CD14-positive monocyte (primary cell): Measurements from ENCODE around the gene PROSER1. TPM values are rescaled to one million over a fixed set of nuclear protein-coding genes. Genes with fewer than 3 reads are reported as not detected.

Experiments
- DNase-seq, 3 donors: peaks; one replicate each; pipeline ENCODE4 v3.0.0-alpha.2; 2011 to 2022
- H2AFZ ChIP-seq: 2 replicates; pipeline ENCODE4 v1.6.0; 2012; ENCODE audit warnings: mild to moderate bottlenecking, low read depth, low read length, inconsistent platforms; ENCODE audit not compliant: insufficient read depth, poor library complexity, severe bottlenecking
- H3K27ac ChIP-seq, 2 donors: 1 replicate in 1 of 2; 2 replicates in 1 of 2; pipeline ENCODE4 v1.5.1; 2012 to 2013; ENCODE audit warnings: low read length in 2 of 2, control low read depth in 1 of 2, inconsistent platforms in 1 of 2, low read depth in 1 of 2, mild to moderate bottlenecking in 1 of 2
- H3K27me3 ChIP-seq, 2 donors: one replicate each; pipeline versions ENCODE4 v1.6.0 to v1.6.1; 2011 to 2013; ENCODE audit warnings: low read length in 2 of 2; ENCODE audit not compliant: control insufficient read depth in 2 of 2, insufficient read depth in 2 of 2
- H3K36me3 ChIP-seq, 2 donors: replicated peaks in 1 of 2; 1 replicate in 1 of 2; 2 replicates in 1 of 2; pipeline versions ENCODE4 v1.5.1 to v1.6.1; 2012 to 2013; ENCODE audit warnings: low read length in 2 of 2, control low read depth in 1 of 2, inconsistent platforms in 1 of 2, mild to moderate bottlenecking in 1 of 2; ENCODE audit not compliant: insufficient read depth in 2 of 2, control insufficient read depth in 1 of 2
- H3K4me1 ChIP-seq, 2 donors: 1 replicate in 1 of 2; 2 replicates in 1 of 2; pipeline versions ENCODE4 v1.5.1 to v1.6.1; 2012 to 2013; ENCODE audit warnings: low read length in 2 of 2, control low read depth in 1 of 2, inconsistent platforms in 1 of 2, mild to moderate bottlenecking in 1 of 2, moderate library complexity in 1 of 2; ENCODE audit not compliant: insufficient read depth in 2 of 2, control insufficient read depth in 1 of 2
- H3K4me2 ChIP-seq: replicated peaks from 2 replicates; pipeline ENCODE3; 2012; ENCODE audit warnings: low read length, moderate library complexity, mild to moderate bottlenecking; ENCODE audit not compliant: poor library complexity, severe bottlenecking; ENCODE audit errors: extremely low read depth
- H3K4me3 ChIP-seq, 3 experiments: fragments of 200-600 bp in 1 of 3; sonication (generic) in 1 of 3; replicated peaks in 1 of 3; 1 replicate in 2 of 3; 2 replicates in 1 of 3; pipeline ENCODE4 v1.5.1; 2011 to 2013; ENCODE audit warnings: low read length in 3 of 3, mild to moderate bottlenecking in 3 of 3, control low read depth in 2 of 3, low read depth in 2 of 3, inconsistent platforms in 1 of 3, moderate library complexity in 1 of 3
- H3K79me2 ChIP-seq: 2 replicates; pipeline ENCODE4 v1.6.0; 2012; ENCODE audit warnings: mild to moderate bottlenecking, control low read depth, inconsistent platforms, low read length, moderate library complexity; ENCODE audit not compliant: insufficient read depth
- H3K9ac ChIP-seq: 2 replicates; pipeline ENCODE4 v1.6.0; 2017; ENCODE audit warnings: low read length, mild to moderate bottlenecking; ENCODE audit not compliant: insufficient read depth, poor library complexity, severe bottlenecking
- H3K9me3 ChIP-seq, 2 donors: replicated peaks in 1 of 2; 1 replicate in 1 of 2; 2 replicates in 1 of 2; pipeline versions ENCODE4 v1.5.1 to v1.6.1; 2012 to 2013; ENCODE audit warnings: low read length in 2 of 2, control low read depth in 1 of 2; ENCODE audit not compliant: control insufficient read depth in 1 of 2, insufficient read depth in 1 of 2
- H4K20me1 ChIP-seq: 2 replicates; pipeline ENCODE4 v1.6.0; 2012; ENCODE audit warnings: mild to moderate bottlenecking, low read length, control low read depth, moderate library complexity; ENCODE audit not compliant: insufficient read depth
- H3K27ac Mint-ChIP-seq, 7 donors: one replicate each; pipeline ENCODE4 v1.8.0; 2020; ENCODE audit warnings: mild to moderate bottlenecking in 7 of 7, mixed read lengths in 7 of 7, moderate library complexity in 6 of 7, inconsistent platforms in 2 of 7
- H3K27me3 Mint-ChIP-seq, 3 donors: one replicate each; pipeline ENCODE4 v1.8.0; 2021 to 2022; ENCODE audit warnings: low read depth in 3 of 3, mild to moderate bottlenecking in 3 of 3, mixed read lengths in 3 of 3, moderate library complexity in 3 of 3, inconsistent platforms in 1 of 3
- H3K36me3 Mint-ChIP-seq, 2 donors: one replicate each; pipeline ENCODE4 v1.8.0; 2020; ENCODE audit warnings: mixed read lengths in 2 of 2, inconsistent platforms in 1 of 2, mild to moderate bottlenecking in 1 of 2
- H3K4me1 Mint-ChIP-seq: one replicate; pipeline ENCODE4 v1.8.0; 2020; ENCODE audit warnings: mild to moderate bottlenecking, mixed read lengths
- H3K4me3 Mint-ChIP-seq, 2 donors: one replicate each; pipeline ENCODE4 v1.8.0; 2020; ENCODE audit warnings: mild to moderate bottlenecking in 2 of 2, mixed read lengths in 2 of 2, moderate library complexity in 1 of 2
- H3K9me3 Mint-ChIP-seq, 7 donors: one replicate each; pipeline ENCODE4 v1.8.0; 2020 to 2022; ENCODE audit warnings: mixed read lengths in 7 of 7, mild to moderate bottlenecking in 6 of 7, moderate library complexity in 6 of 7, inconsistent platforms in 2 of 7
- CTCF ChIP-seq: fragments of 200-600 bp; IDR thresholded peaks from one replicate; pipeline ENCODE4 v1.8.0; 2022; ENCODE audit warnings: antibody characterized with exemption, mild to moderate bottlenecking
- WGBS: methylation state at CpG from one replicate; pipeline ENCODE4 v1.1.5; 2013; ENCODE audit warnings: missing lambda C conversion rate; ENCODE audit not compliant: insufficient coverage; 5-methylcytosine and 5-hydroxymethylcytosine counted together
- intact Hi-C, 2 donors: fragments of 100-400 bp; cut with micrococcal nuclease; formaldehyde crosslinking; loops; one replicate each; pipeline versions ENCODE4 v1.15.0 to v1.15.1; 2023
- polyA plus RNA-seq, 3 donors: library from polyadenylated mRNA; depleted of rRNA in 1 of 3; unstranded in 2 of 3; stranded (reverse) in 1 of 3; fragments of 300-500 nt in 2 of 3; fragments of >200 nt in 1 of 3; fragmentation: Illumina TruSeq in 2 of 3; gene quantifications; 1 replicate in 2 of 3; 2 replicates in 1 of 3; pipeline ENCODE4 v1.2.3, GENCODE V29; 2012 to 2021

The PROSER1 gene
- polyA plus RNA-seq, 3 donors: 4.6 to 28.5 (median 9.1) TPM

- Histone ChIP-seq H3K9ac (no peak overlapping the region), H3K4me2 (no peak overlapping the region), H3K79me2 (no peaks in the 10 kb centered on the region), H3K36me3 (peaks cover 82 to 96% of the 10 kb centered on the region in 2 donors), H3K27me3 (no peaks in the 10 kb centered on the region), H3K27ac (no peak overlapping the region), H3K4me3 (no peak overlapping the region), H3K4me1 (no peaks in the 10 kb centered on the region), H4K20me1 (no peaks in the 10 kb centered on the region), H2AFZ (no peak overlapping the region), H3K9me3 (no peaks in the 10 kb centered on the region)
- intact Hi-C loops: no loop called here
- WGBS: no CpG with 5 or more reads among the region's 1 CpG
- Mint-ChIP-seq H3K27ac (no peak overlapping the region), H3K4me1 (no peaks in the 10 kb centered on the region), H3K36me3 (peaks cover 77 to 85% of the 10 kb centered on the region in 2 donors), H3K27me3 (no peaks in the 10 kb centered on the region), H3K4me3 (no peak overlapping the region), H3K9me3 (peaks cover 0 to 2% (median 0%) of the 10 kb centered on the region in 7 donors)
- DNase-seq: no peak
- TF ChIP-seq CTCF: no peak
These were observed 21.8 kb downstream of the PROSER1 start for GRCh38 chr13:39016087-39016486.

GRCh38 chr13:39013462-39013861 lies 24.4 kb downstream of the PROSER1 start:
- H3K9ac ChIP-seq: no peak overlapping the region
- no peak overlapping the region for H3K4me3 Mint-ChIP-seq
- no peak overlapping the region for H3K4me3 ChIP-seq
- H3K27ac ChIP-seq: no peak overlapping the region
- no peak overlapping the region for H2AFZ ChIP-seq
- no peaks in the 10 kb centered on the region for H3K27me3 ChIP-seq
- no peaks in the 10 kb centered on the region for H3K27me3 Mint-ChIP-seq
- H3K79me2 ChIP-seq: no peaks in the 10 kb centered on the region
- H3K9me3 ChIP-seq: no peaks in the 10 kb centered on the region
- peak overlapping the region in 2 of 7 donors; percentile 14 to 43 for H3K27ac Mint-ChIP-seq
- 92% methylated on average over 5 of the region's 5 CpGs for WGBS
- TF ChIP-seq CTCF: no peak
- H3K4me1 Mint-ChIP-seq: no peaks in the 10 kb centered on the region
- DNase-seq: no peak
- no peaks in the 10 kb centered on the region for H3K4me1 ChIP-seq
- peaks cover 89 to 99% of the 10 kb centered on the region in 2 donors for H3K36me3 ChIP-seq
- H4K20me1 ChIP-seq: no peaks in the 10 kb centered on the region
- peaks cover 75 to 81% of the 10 kb centered on the region in 2 donors for H3K36me3 Mint-ChIP-seq
- intact Hi-C loops: no loop called here
- H3K9me3 Mint-ChIP-seq: peaks cover 0 to 2% (median 0%) of the 10 kb centered on the region in 7 donors
- no peak overlapping the region for H3K4me2 ChIP-seq
